G401.6 (cell line): ENCODE measurements around the gene ERI3.
"Not testable (repeated sequence)": the region's sequence is repeated elsewhere in the genome, so short reads cannot be mapped to it uniquely, and the experiment has no call there.

Experiments used
- FAIRE-seq: peaks from 2 replicates; lab custom pipeline; 2012; peaks lifted over from hg19 to GRCh38; lab: Jason Lieb, UNC

The ERI3 gene

GRCh38 chr1:44235808-44236207 lies 119.2 kb downstream of the ERI3 start:
- FAIRE-seq, result no peak

GRCh38 chr1:44233593-44233992 lies 121.5 kb downstream of the ERI3 start:
- FAIRE-seq, result no peak

- FAIRE-seq, result no peak
Measured at GRCh38 chr1:44230796-44231195, 124.3 kb downstream of the ERI3 start.

GRCh38 chr1:44229435-44230167 lies 125.5 kb downstream of the ERI3 start:
- no peak for FAIRE-seq

- no peak for FAIRE-seq
Measured at GRCh38 chr1:44228218-44228617, 126.8 kb downstream of the ERI3 start.

- FAIRE-seq, result no peak
Measured at GRCh38 chr1:44227211-44227610, 127.8 kb downstream of the ERI3 start.

GRCh38 chr1:44225761-44226160 lies 129.3 kb downstream of the ERI3 start:
- no peak for FAIRE-seq

GRCh38 chr1:44223187-44223610 lies 131.9 kb downstream of the ERI3 start:
- no peak for FAIRE-seq

GRCh38 chr1:44222397-44223186 lies 132.5 kb downstream of the ERI3 start:
- FAIRE-seq, result no peak

- FAIRE-seq, result no peak
Measured at GRCh38 chr1:44221769-44222168, 133.3 kb downstream of the ERI3 start.

- no peak for FAIRE-seq
Measured at GRCh38 chr1:44220755-44221154, 134.3 kb downstream of the ERI3 start.

- FAIRE-seq, result no peak
Measured at GRCh38 chr1:44220001-44220751, 134.9 kb downstream of the ERI3 start.

- no peak for FAIRE-seq
Measured at GRCh38 chr1:44219301-44219626, 135.8 kb downstream of the ERI3 start.

GRCh38 chr1:44218503-44219300 lies 136.4 kb downstream of the ERI3 start:
- no peak for FAIRE-seq

- no peak for FAIRE-seq
Measured at GRCh38 chr1:44217809-44218410, 137.1 kb downstream of the ERI3 start.

- no peak for FAIRE-seq
Measured at GRCh38 chr1:44213222-44214112, 141.6 kb downstream of the ERI3 start, which contains the start of gene DMAP1. Gene DMAP1 (plus strand): TSS chr1:44213471. CDS start chr1:44213754, 283 bp downstream.

- no peak for FAIRE-seq
Measured at GRCh38 chr1:44212355-44213221, 142.5 kb downstream of the ERI3 start.

- FAIRE-seq, result no peak
Measured at GRCh38 chr1:44210595-44210994, 144.5 kb downstream of the ERI3 start.

GRCh38 chr1:44208226-44208625 lies 146.8 kb downstream of the ERI3 start:
- no peak for FAIRE-seq

- not testable (repeated sequence) for FAIRE-seq
Measured at GRCh38 chr1:44206545-44206944, 148.5 kb downstream of the ERI3 start.
